ENCODE data around the gene TF. TPM values are rescaled to one million over a fixed set of nuclear protein-coding genes. Genes with fewer than 3 reads are reported as not detected.

TF gene
- total and polyA plus RNA-seq, 2 of the 8 experiments (the other 6 are each of a cell fraction or from before 2014, with no cell fraction given), result 0.02 to 0.26 TPM

DNA sequence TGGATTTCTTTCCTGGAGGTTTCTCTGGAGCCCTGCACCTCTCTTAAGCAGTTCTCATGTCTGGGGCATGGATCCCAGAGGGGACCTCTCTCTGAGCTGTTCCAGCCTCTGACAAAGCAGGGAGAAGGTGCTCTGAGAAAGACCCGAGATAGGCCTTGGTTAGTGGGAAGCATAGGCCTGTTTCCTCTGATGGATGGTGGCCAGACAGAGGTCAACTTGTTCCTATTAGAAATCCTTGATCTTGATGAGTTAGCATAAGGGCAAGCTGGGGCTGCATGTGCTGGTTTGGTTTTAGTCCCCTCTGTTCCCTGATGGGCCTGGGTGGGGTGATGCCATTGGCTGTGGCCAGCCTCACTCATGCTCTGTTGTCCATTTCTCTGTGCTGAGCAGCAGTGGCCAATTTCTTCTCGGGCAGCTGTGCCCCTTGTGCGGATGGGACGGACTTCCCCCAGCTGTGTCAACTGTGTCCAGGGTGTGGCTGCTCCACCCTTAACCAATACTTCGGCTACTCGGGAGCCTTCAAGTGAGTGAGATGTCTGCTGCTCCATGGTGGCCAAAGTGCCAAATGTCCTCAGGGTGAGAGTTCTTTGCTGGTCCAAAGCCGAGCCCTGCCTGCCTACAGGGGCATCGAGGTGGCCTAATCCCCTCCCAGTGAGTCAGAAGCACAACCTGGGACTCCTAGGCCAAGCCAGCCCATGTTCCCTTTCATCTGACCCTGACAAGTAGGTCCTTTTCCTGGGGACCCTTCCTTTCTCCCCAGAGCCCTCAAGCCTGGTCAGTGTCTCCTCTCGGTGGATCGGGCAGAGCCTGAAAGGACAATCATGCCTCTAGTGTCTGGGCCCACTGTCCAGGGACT is 9.0 kb downstream of the TF start (continued):
- TF ChIP-seq, protein P1, sequence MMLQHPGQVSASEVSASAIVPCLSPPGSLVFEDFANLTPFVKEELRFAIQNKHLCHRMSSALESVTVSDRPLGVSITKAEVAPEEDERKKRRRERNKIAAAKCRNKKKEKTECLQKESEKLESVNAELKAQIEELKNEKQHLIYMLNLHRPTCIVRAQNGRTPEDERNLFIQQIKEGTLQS (IDR thresholded peaks at IDR 0.05; ENCODE audit: insufficient read depth, low read depth, low read length), result no peak
